Epidermal melanocyte (primary cell): ENCODE results near the gene HMGCR.
"Not testable (repeated sequence)": the region's sequence is repeated elsewhere in the genome, so short reads cannot be mapped to it uniquely, and the experiment has no call there.

Experiments
- DNase-seq: peaks from one replicate; pipeline ENCODE4 v3.0.0; 2011; ENCODE audit warnings: low spot score; ENCODE audit not compliant: insufficient read length

Gene HMGCR

GRCh38 chr5:75336615-75337336, at the start of gene HMGCR:
Gene HMGCR (plus strand): TSS chr5:75337220. CDS start chr5:75342606, 5,386 bp downstream.
- DNase-seq, result peak; percentile 54

GRCh38 chr5:75291844-75292243, 45.2 kb upstream of the HMGCR start:
- not testable (repeated sequence) for DNase-seq

- no peak for DNase-seq
These were observed 36.9 kb upstream of the HMGCR start for GRCh38 chr5:75300084-75300483.

GRCh38 chr5:75303419-75303818, 33.6 kb upstream of the HMGCR start:
- DNase-seq, result no peak

GRCh38 chr5:75304486-75304885, 32.5 kb upstream of the HMGCR start:
- DNase-seq, result not testable (repeated sequence)

- DNase-seq, result no peak
These were observed 30.3 kb upstream of the HMGCR start for GRCh38 chr5:75306746-75307145.

- DNase-seq, result no peak
These were observed 26.8 kb upstream of the HMGCR start for GRCh38 chr5:75310212-75310611.

GRCh38 chr5:75319148-75319547, 17.9 kb upstream of the HMGCR start:
- not testable (repeated sequence) for DNase-seq

GRCh38 chr5:75319638-75320037, 17.4 kb upstream of the HMGCR start:
- DNase-seq, result no peak

GRCh38 chr5:75320371-75320770, 16.6 kb upstream of the HMGCR start:
- DNase-seq, result no peak

GRCh38 chr5:75322066-75322465, 15.0 kb upstream of the HMGCR start:
- DNase-seq, result no peak

- DNase-seq, result no peak
These were observed 12.2 kb upstream of the HMGCR start for GRCh38 chr5:75324791-75325190.

GRCh38 chr5:75325242-75325641, 11.8 kb upstream of the HMGCR start:
- DNase-seq, result no peak

GRCh38 chr5:75330404-75330803, 6.6 kb upstream of the HMGCR start:
- DNase-seq, result no peak

GRCh38 chr5:75331095-75332090, 5.6 kb upstream of the HMGCR start:
- peak; percentile 28 for DNase-seq

- not testable (repeated sequence) for DNase-seq
These were observed 3.3 kb upstream of the HMGCR start for GRCh38 chr5:75333759-75334158.

- not testable (repeated sequence) for DNase-seq
These were observed 2.6 kb upstream of the HMGCR start for GRCh38 chr5:75334413-75334812.

GRCh38 chr5:75335486-75335885, 1.5 kb upstream of the HMGCR start:
- DNase-seq, result no peak

GRCh38 chr5:75335952-75336614, 937 bp upstream of the HMGCR start:
- DNase-seq, result no peak

GRCh38 chr5:75337366-75338021, 474 bp downstream of the HMGCR start:
- no peak for DNase-seq

- DNase-seq, result no peak
These were observed 1.4 kb downstream of the HMGCR start for GRCh38 chr5:75338408-75338807.
